HEK293T (cell line): ENCODE data around the gene HNRNPAB.

ENCODE experiments used
- CTCF ChIA-PET: fragments of 350-600 bp; formaldehyde crosslinking; extraction: SDS; loops from one replicate; lab custom pipeline; 2021; ENCODE audit warnings: antibody characterized with exemption, inconsistent platforms; lab: Yijun Ruan, JAX
- POLR2A ChIA-PET: fragments of 350-600 bp; formaldehyde crosslinking; extraction: SDS; loops from one replicate; lab custom pipeline; 2020; ENCODE audit warnings: antibody characterized with exemption, inconsistent platforms; lab: Yijun Ruan, JAX
- DNase-seq: peaks from one replicate; pipeline ENCODE4 v3.0.0; 2012; ENCODE audit warnings: mixed read lengths; ENCODE audit errors: extremely low spot score
- ARNT ChIP-seq: fragments of 450-650 bp; IDR thresholded peaks from 2 replicates; pipeline ENCODE4 v1.6.1; 2017; ENCODE audit warnings: mild to moderate bottlenecking
- BHLHE40 ChIP-seq: fragments of 450-650 bp; IDR thresholded peaks from 2 replicates; pipeline ENCODE4 v1.6.1; 2016; ENCODE audit warnings: mild to moderate bottlenecking, moderate library complexity, borderline replicate concordance
- CTBP1 ChIP-seq: fragments of 450-650 bp; IDR thresholded peaks from 2 replicates; pipeline ENCODE4 v1.6.1; 2016; ENCODE audit warnings: borderline replicate concordance
- ELF4 ChIP-seq: fragments of 450-650 bp; IDR thresholded peaks from 2 replicates; pipeline ENCODE4 v1.6.1; 2017; ENCODE audit warnings: antibody characterized with exemption
- FOXA1 ChIP-seq: fragments of 450-650 bp; IDR thresholded peaks from 2 replicates; pipeline ENCODE4 v1.6.1; 2016; ENCODE audit warnings: mild to moderate bottlenecking
- FOXK2 ChIP-seq: fragments of 450-650 bp; IDR thresholded peaks from 2 replicates; pipeline ENCODE4 v1.6.1; 2016; ENCODE audit warnings: mild to moderate bottlenecking
- FOXM1 ChIP-seq: fragments of 450-650 bp; IDR thresholded peaks from 2 replicates; pipeline ENCODE4 v1.6.1; 2017; ENCODE audit warnings: mild to moderate bottlenecking, borderline replicate concordance
- HDGF ChIP-seq: fragments of 450-650 bp; IDR thresholded peaks from 2 replicates; pipeline ENCODE4 v1.6.1; 2017; ENCODE audit warnings: antibody characterized with exemption, borderline replicate concordance
- L3MBTL2 ChIP-seq: fragments of 450-650 bp; conservative IDR thresholded peaks from 2 replicates; pipeline ENCODE4 v1.6.1; 2016; ENCODE audit warnings: mild to moderate bottlenecking
- LEF1 ChIP-seq: fragments of 450-650 bp; IDR thresholded peaks from 2 replicates; pipeline ENCODE4 v1.6.1; 2017; ENCODE audit warnings: mild to moderate bottlenecking, borderline replicate concordance
- NFRKB ChIP-seq: fragments of 450-650 bp; IDR thresholded peaks from 2 replicates; pipeline ENCODE4 v1.6.1; 2016; ENCODE audit warnings: mild to moderate bottlenecking, moderate library complexity
- SP1 ChIP-seq: fragments of 450-650 bp; IDR thresholded peaks from 2 replicates; pipeline ENCODE4 v1.6.1; 2017
- SUZ12 ChIP-seq: fragments of 450-650 bp; IDR thresholded peaks from 2 replicates; pipeline ENCODE4 v1.6.1; 2016; ENCODE audit warnings: mild to moderate bottlenecking
- TARDBP ChIP-seq: fragments of 450-650 bp; IDR thresholded peaks from 2 replicates; pipeline ENCODE4 v1.6.1; 2016
- ZNF384 ChIP-seq: fragments of 450-650 bp; IDR thresholded peaks from 2 replicates; pipeline ENCODE4 v1.6.1; 2016
- TF ChIP-seq, protein P1 (sequence below): fragments of 450-650 bp; IDR thresholded peaks from 2 replicates; pipeline ENCODE4 v1.6.1; 2016

Gene HNRNPAB

GRCh38 chr5:178201927-178202235, 2.5 kb upstream of the HNRNPAB start:
- TF ChIP-seq BHLHE40, result no peak
- TF ChIP-seq, protein P1, sequence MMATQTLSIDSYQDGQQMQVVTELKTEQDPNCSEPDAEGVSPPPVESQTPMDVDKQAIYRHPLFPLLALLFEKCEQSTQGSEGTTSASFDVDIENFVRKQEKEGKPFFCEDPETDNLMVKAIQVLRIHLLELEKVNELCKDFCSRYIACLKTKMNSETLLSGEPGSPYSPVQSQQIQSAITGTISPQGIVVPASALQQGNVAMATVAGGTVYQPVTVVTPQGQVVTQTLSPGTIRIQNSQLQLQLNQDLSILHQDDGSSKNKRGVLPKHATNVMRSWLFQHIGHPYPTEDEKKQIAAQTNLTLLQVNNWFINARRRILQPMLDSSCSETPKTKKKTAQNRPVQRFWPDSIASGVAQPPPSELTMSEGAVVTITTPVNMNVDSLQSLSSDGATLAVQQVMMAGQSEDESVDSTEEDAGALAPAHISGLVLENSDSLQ, result no peak
- TF ChIP-seq SUZ12, result no peak
- TF ChIP-seq TARDBP, result no peak
- DNase-seq, result no peak
- CTCF ChIA-PET, result no interaction called here
- POLR2A ChIA-PET, result interaction anchor here (0.6 to 1.9 kb wide), 3 partner anchors 8 to 117 kb away, joined by 3 to 5 read pairs (median 4); no protein-coding TSS in a partner anchor

GRCh38 chr5:178202541-178202940, 1.8 kb upstream of the HNRNPAB start:
- no peak for TF ChIP-seq NFRKB
- TF ChIP-seq FOXM1, result no peak
- no peak for TF ChIP-seq LEF1
- TF ChIP-seq ELF4, result no peak
- TF ChIP-seq HDGF, result no peak
- TF ChIP-seq FOXK2, result no peak
- TF ChIP-seq TARDBP, result no peak
- TF ChIP-seq, protein P1, result no peak
- no peak for TF ChIP-seq L3MBTL2
- TF ChIP-seq SP1, result no peak
- TF ChIP-seq FOXA1, result no peak
- no peak for TF ChIP-seq SUZ12
- CTCF ChIA-PET, result interaction anchor here (0.6 kb wide), 1 partner anchor 32 kb away, joined by 3 read pairs; no protein-coding TSS in a partner anchor
- DNase-seq, result no peak
- POLR2A ChIA-PET, result interaction anchor here (0.6 to 1.9 kb wide), 3 partner anchors 7 to 28 kb away, joined by 3 to 5 read pairs (median 4); no protein-coding TSS in a partner anchor

DNA sequence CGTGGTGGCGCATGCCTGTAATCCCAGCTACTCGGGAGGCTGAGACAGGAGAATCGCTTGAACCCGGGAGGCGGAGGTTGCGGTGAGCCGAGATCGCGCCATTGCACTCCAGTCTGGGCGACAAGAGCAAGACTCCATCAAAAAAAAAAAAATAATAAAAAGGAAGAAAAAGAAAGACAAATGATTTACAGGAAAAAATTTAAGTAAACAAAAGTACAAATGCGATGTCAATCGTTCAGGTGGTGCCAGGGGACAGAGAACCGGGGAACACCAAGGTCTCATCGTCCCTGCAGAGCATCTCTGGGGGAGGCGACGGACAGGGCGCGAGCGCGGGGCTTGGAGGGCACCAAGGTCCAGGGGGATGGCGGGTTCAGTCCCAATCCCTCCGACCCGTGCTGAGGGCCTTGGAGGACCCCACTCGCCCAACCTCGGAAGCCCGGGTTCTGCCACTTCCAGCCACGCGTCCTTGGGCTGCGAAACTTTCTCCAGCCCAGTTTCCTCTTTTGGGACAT, 607 bp upstream of the HNRNPAB start:
- DNase-seq, result no peak
- no peak for TF ChIP-seq ARNT
- no peak for TF ChIP-seq TARDBP
- TF ChIP-seq HDGF, result no peak
- no peak for TF ChIP-seq LEF1
- TF ChIP-seq CTBP1, result no peak
- TF ChIP-seq SUZ12, result no peak
- TF ChIP-seq FOXA1, result no peak
- TF ChIP-seq FOXK2, result no peak
- TF ChIP-seq L3MBTL2, result no peak
- TF ChIP-seq ZNF384, result no peak
- no peak for TF ChIP-seq SP1
- TF ChIP-seq, protein P1, result no peak
- no peak for TF ChIP-seq FOXM1
- ChIA-PET POLR2A (interaction anchor here (0.7 to 1.8 kb wide), 28 partner anchors 8 to 725 kb away, joined by 3 to 18 read pairs (median 5); partner anchors contain the start of genes CLK4, NHP2, PHYKPL and RMND5B), CTCF (interaction anchor here (0.6 to 1.1 kb wide), 2 partner anchors 128 to 136 kb away, joined by 3 read pairs; no protein-coding TSS in a partner anchor)

- ChIA-PET CTCF (interaction anchor here (0.6 to 1.1 kb wide), 2 partner anchors 8 to 286 kb away, joined by 3 read pairs; no protein-coding TSS in a partner anchor), POLR2A (interaction anchor here (0.8 to 3.3 kb wide), 26 partner anchors 7 to 727 kb away, joined by 3 to 18 read pairs (median 5); partner anchors contain the start of genes CLK4, NHP2, PHYKPL and RMND5B)
- TF ChIP-seq NFRKB, result no peak
- no peak for TF ChIP-seq ARNT
- TF ChIP-seq ZNF384, result no peak
- TF ChIP-seq CTBP1, result no peak
- no peak for TF ChIP-seq SUZ12
- no peak for TF ChIP-seq HDGF
- TF ChIP-seq L3MBTL2, result no peak
- no peak for TF ChIP-seq ELF4
- TF ChIP-seq FOXK2, result no peak
- TF ChIP-seq TARDBP, result no peak
- TF ChIP-seq, protein P1, result no peak
- TF ChIP-seq BHLHE40, result no peak
- no peak for TF ChIP-seq LEF1
- TF ChIP-seq SP1, result no peak
- TF ChIP-seq FOXM1, result no peak
- TF ChIP-seq FOXA1, result no peak
- peak; percentile 82 for DNase-seq
Measured at GRCh38 chr5:178204935-178205748, 809 bp downstream of the HNRNPAB start.

DNA sequence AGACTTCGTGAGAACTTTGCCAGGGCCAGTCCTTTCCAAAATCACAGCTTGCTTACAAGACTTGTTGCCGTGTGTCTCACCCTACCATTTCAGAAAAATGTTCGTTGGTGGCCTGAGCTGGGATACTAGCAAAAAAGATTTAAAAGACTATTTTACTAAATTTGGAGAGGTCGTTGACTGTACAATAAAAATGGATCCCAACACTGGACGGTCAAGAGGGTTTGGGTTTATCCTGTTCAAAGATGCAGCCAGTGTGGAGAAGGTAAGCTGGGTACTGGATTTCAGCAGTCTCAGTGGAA, 1.4 kb downstream of the HNRNPAB start:
- ChIA-PET POLR2A (interaction anchor here (1.1 to 3.3 kb wide), 3 partner anchors 10 to 52 kb away, joined by 3 to 15 read pairs (median 5); partner anchors contain the start of genes NHP2 and PHYKPL), CTCF (interaction anchor here (0.6 to 1.1 kb wide), 2 partner anchors 9 to 285 kb away, joined by 3 read pairs; no protein-coding TSS in a partner anchor)
- TF ChIP-seq TARDBP (no peak), BHLHE40 (no peak), FOXK2 (no peak), ZNF384 (no peak), FOXA1 (no peak), FOXM1 (no peak), SUZ12 (no peak), LEF1 (no peak), L3MBTL2 (no peak), NFRKB (no peak), ARNT (no peak), ELF4 (no peak), CTBP1 (no peak), HDGF (no peak)
- TF ChIP-seq, protein P1, result no peak
- no peak for DNase-seq
